ENCODE measurements around the gene LRRC32. TPM values are rescaled to one million over a fixed set of nuclear protein-coding genes. Genes with fewer than 3 reads are reported as not detected.
"Not testable (repeated sequence)": the region's sequence is repeated elsewhere in the genome, so short reads cannot be mapped to it uniquely, and the experiment has no call there.

Gene LRRC32
- total RNA-seq, 1 donor from 2014 or later = 25.8 TPM

GRCh38 chr11:76621868-76622267 lies 48.7 kb downstream of the LRRC32 start:
- peaks cover 10% of the 10 kb centered on the region for H3K9me3 Mint-ChIP-seq
- H3K4me1 Mint-ChIP-seq = peaks cover 18% of the 10 kb centered on the region
- H3K27ac Mint-ChIP-seq = no peak overlapping the region
- no peak for TF ChIP-seq CTCF (IDR thresholded peaks at IDR 0.05)
- ChIA-PET CTCF (interaction anchor here (1.0 kb wide), 1 partner anchor 23 kb away, joined by 3 read pairs; no protein-coding TSS in a partner anchor), POLR2A (no interaction called here)
- peaks cover 40% of the 10 kb centered on the region for H3K27me3 Mint-ChIP-seq
- no peak for ATAC-seq (ENCODE audit: low read depth)
- H3K36me3 Mint-ChIP-seq (ENCODE audit: low read depth) = no peaks in the 10 kb centered on the region
- H3K4me3 Mint-ChIP-seq = no peak overlapping the region
- DNase-seq = no peak
- intact Hi-C loops (cut with micrococcal nuclease) = loop anchor here (10.0 kb wide), 1 partner anchor 727 kb away; no protein-coding TSS in a partner anchor

GRCh38 chr11:76621466-76621865 lies 49.1 kb downstream of the LRRC32 start:
- intact Hi-C loops (cut with micrococcal nuclease) = loop anchor here (10.0 kb wide), 1 partner anchor 727 kb away; no protein-coding TSS in a partner anchor
- Mint-ChIP-seq H3K36me3 (ENCODE audit: low read depth) (no peaks in the 10 kb centered on the region), H3K4me3 (no peak overlapping the region), H3K9me3 (peaks cover 10% of the 10 kb centered on the region), H3K27me3 (peaks cover 44% of the 10 kb centered on the region), H3K4me1 (peaks cover 14% of the 10 kb centered on the region), H3K27ac (no peak overlapping the region)
- DNase-seq = no peak
- ChIA-PET CTCF (interaction anchor here (1.0 kb wide), 1 partner anchor 23 kb away, joined by 3 read pairs; no protein-coding TSS in a partner anchor), POLR2A (interaction anchor here (0.6 kb wide), 1 partner anchor 37 kb away, joined by 6 read pairs; no protein-coding TSS in a partner anchor)
- no peak for ATAC-seq (ENCODE audit: low read depth)
- no peak for TF ChIP-seq CTCF (IDR thresholded peaks at IDR 0.05)

- H3K4me1 Mint-ChIP-seq = peaks cover 4% of the 10 kb centered on the region
- peaks cover 47% of the 10 kb centered on the region for H3K27me3 Mint-ChIP-seq
- POLR2A ChIA-PET = interaction anchor here (0.6 kb wide), 1 partner anchor 36 kb away, joined by 6 read pairs; no protein-coding TSS in a partner anchor
- H3K27ac Mint-ChIP-seq = no peak overlapping the region
- no peak for TF ChIP-seq CTCF (IDR thresholded peaks at IDR 0.05)
- CTCF ChIA-PET = interaction anchor here (1.0 kb wide), 1 partner anchor 22 kb away, joined by 3 read pairs; no protein-coding TSS in a partner anchor
- H3K36me3 Mint-ChIP-seq (ENCODE audit: low read depth) = no peaks in the 10 kb centered on the region
- intact Hi-C loops (cut with micrococcal nuclease) = loop anchor here (10.0 kb wide), 1 partner anchor 726 kb away; no protein-coding TSS in a partner anchor
- no peak for ATAC-seq (ENCODE audit: low read depth)
- no peak for DNase-seq
- no peak overlapping the region for H3K4me3 Mint-ChIP-seq
- peaks cover 6% of the 10 kb centered on the region for H3K9me3 Mint-ChIP-seq
These were observed 50.1 kb downstream of the LRRC32 start for GRCh38 chr11:76620489-76620888.

GRCh38 chr11:76619801-76620200 lies 50.7 kb downstream of the LRRC32 start:
- H3K27ac Mint-ChIP-seq; H3K36me3 Mint-ChIP-seq (ENCODE audit: low read depth); H3K4me1 Mint-ChIP-seq; POLR2A ChIA-PET; ATAC-seq (ENCODE audit: low read depth); CTCF ChIA-PET; H3K4me3 Mint-ChIP-seq; H3K9me3 Mint-ChIP-seq; DNase-seq: not testable (repeated sequence)
- peaks cover 42% of the 10 kb centered on the region for H3K27me3 Mint-ChIP-seq
- intact Hi-C loops (cut with micrococcal nuclease) = loop anchor here (10.0 kb wide), 1 partner anchor 725 kb away; no protein-coding TSS in a partner anchor

- no peak for TF ChIP-seq CTCF (IDR thresholded peaks at IDR 0.05)
- Mint-ChIP-seq H3K9me3 (peaks cover 3% of the 10 kb centered on the region), H3K36me3 (ENCODE audit: low read depth) (no peaks in the 10 kb centered on the region), H3K4me1 (no peaks in the 10 kb centered on the region), H3K27me3 (peaks cover 36% of the 10 kb centered on the region), H3K27ac (no peak overlapping the region), H3K4me3 (no peak overlapping the region)
- ChIA-PET CTCF (interaction anchor here (0.8 to 0.9 kb wide), 2 partner anchors 19 to 63 kb away, joined by 3 read pairs; no protein-coding TSS in a partner anchor), POLR2A (no interaction called here)
- DNase-seq = peak; percentile 13
- no peak for ATAC-seq (ENCODE audit: low read depth)
- intact Hi-C loops (cut with micrococcal nuclease) = no loop called here
These were observed 52.8 kb downstream of the LRRC32 start for GRCh38 chr11:76617553-76618265.

Measured in activated B cell treated with CpG ODN at 0.5 μM for 24 hours (primary cell).